ENCODE results near the gene CPED1.

DNA sequence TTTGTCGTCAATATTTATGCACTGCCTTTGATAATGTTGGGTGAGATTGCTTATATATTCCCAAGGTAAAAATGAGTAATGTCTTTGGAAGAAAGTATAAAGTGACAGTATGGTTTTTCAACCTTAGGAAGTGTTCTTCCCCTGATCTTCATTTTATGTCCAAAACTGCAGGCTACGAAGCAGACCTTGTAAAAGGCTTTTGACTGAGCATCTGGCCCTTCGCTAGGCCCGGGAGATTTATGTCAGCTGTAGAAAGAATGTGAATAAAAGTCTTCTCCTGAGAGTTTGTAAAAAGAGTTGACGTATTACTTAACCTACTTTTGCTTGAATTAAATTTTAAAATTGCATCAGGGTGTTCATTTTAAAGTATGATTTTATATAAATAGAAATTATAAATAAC lies 116.8 kb downstream of the CPED1 start:
- TF ChIP-seq CTCF (IDR thresholded peaks at IDR 0.05) (no peak), POLR2AphosphoS5 (IDR thresholded peaks at IDR 0.05) (no peak)

All from upper lobe of left lung (tissue), 4 donors.